SK-MEL-5 (cell line): ENCODE results near the gene GHRHR. TPM values are rescaled to one million over a fixed set of nuclear protein-coding genes. Genes with fewer than 3 reads are reported as not detected.
A peak's percentile ranks its signal among the peaks of the same experiment; 100 is the strongest.

Source experiments
- DNase-seq: peaks from one replicate; pipeline ENCODE4 v3.0.0-alpha.2; 2016; ENCODE audit warnings: low read depth, low spot score
- in situ Hi-C: cut with HindIII; loops from 2 replicates; pipeline ENCODE4 v1.10.0; 2016; ENCODE audit warnings: low sequenced_read_pairs, high pct_unique_total_duplicates, low pct_unique_long_range_greater_than_20kb
- polyA plus RNA-seq, 2 experiments: library from polyadenylated mRNA; depleted of rRNA; stranded (reverse); fragments of >200 nt; gene quantifications; 2 replicates each; pipeline ENCODE4 v1.2.3, GENCODE V29; 2015
- total RNA-seq: library from RNA; depleted of rRNA; stranded (reverse); fragments of >200 nt; shearing (Covaris generic); gene quantifications from 2 replicates; pipeline ENCODE4 v1.2.3, GENCODE V29; 2014; rRNA removed

Gene GHRHR
- not detected in 2 replicates for total RNA-seq
- polyA plus RNA-seq (2015; cell fraction: cytosol; rRNA removed): not detected in 2 replicates
- polyA plus RNA-seq (2015; cell fraction: nucleus; rRNA removed): not detected in 2 replicates

- in situ Hi-C loops: no loop called here
- DNase-seq: no peak
Observed at GRCh38 chr7:30963842-30964241, at the start of gene GHRHR. Gene GHRHR, plus strand, starts transcription at chr7:30963953. Its CDS starts 116 bp downstream, at chr7:30964069.

GRCh38 chr7:30914596-30914995 lies 49.2 kb upstream of the GHRHR start:
- in situ Hi-C loops: no loop called here
- DNase-seq: no peak

- in situ Hi-C loops: no loop called here
- no peak for DNase-seq
Observed at GRCh38 chr7:30915005-30915601, 48.6 kb upstream of the GHRHR start.

DNA sequence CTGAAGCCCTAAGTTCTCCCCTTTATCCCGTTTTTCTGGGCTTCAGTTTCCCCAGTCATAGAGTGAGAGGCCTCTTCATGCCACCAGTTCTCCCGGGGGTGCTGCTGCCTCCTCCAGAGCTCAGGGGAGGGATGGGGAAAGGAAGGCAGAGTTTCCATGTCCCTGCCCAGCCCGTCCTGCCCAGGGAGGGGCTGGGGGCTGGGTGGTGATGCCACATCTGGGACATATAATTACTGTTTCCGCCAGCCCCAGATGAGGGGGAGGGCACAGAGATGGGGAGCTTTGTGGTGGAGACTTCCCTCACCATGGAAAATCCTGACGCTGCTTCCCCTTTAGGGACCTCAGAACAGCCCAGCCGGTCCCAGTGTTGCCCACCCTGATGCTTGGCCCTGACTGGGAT lies 48.0 kb upstream of the GHRHR start:
- no peak for DNase-seq

DNA sequence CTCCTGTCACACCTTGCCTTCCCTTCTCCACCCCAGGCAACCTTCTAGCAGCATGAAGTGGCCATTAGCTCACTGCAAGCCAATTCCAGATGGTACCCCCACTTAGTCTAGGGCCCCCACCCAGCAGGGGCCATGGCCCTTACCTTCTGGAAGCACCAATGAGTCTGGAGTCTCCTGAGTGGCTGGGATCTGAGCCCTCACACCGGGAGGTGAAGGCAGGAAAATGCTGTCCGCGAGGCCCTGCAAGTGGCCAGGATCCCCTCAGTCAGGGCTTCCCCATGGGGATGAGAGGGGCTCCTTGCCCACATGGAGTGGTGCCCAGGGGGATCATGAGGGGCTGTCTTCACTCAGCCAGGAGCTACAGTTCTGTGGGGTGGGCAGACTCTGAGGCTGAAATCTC lies 47.5 kb upstream of the GHRHR start:
- in situ Hi-C loops: no loop called here
- DNase-seq: no peak

More for the DNA sequence above, 48.0 kb upstream of the GHRHR start:
- in situ Hi-C loops: no loop called here

DNA sequence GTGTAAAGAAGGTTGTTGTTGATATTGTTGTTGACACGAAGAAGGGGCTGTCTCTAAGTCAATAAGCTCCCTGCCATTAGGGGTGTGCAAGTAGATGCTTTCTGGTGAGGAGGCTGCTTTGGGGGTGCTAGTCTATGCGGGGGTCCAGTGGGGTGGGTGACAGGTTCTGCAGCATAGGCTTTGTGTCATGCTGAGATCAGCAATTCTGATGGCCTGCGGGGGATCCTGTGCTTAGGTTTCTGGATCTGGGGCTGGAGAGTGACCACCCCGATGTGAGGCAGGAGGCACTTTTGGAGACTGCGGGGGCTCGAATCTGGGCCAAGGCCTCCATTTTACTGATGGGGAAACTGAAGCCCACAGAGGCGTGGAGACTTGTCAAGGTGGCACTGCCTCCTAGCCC lies 47.0 kb upstream of the GHRHR start:
- DNase-seq: no peak
- in situ Hi-C loops: no loop called here

GRCh38 chr7:30917216-30917893 lies 46.4 kb upstream of the GHRHR start:
- in situ Hi-C loops: no loop called here
- DNase-seq: peak; percentile 22

DNA sequence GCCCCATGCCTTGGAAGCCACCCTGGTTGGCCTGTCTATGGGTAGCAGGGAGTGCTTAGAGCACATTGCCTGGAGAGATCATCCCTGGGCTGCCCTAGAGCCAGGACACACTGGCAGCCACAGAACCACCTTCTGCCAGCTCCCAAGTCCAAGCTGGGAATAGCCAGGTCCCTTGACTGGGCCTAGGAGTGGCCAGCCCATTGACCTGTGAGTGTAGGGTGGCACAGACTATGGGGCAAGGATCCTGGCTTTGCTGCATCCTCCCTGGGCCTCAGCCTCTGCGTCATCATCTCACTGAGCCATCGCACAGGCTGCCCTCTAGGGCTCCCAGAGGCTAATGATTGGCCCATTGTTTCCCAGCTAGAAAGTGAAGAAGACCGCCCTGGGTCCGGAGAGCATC lies 45.1 kb upstream of the GHRHR start:
- in situ Hi-C loops: no loop called here
- DNase-seq: no peak

DNA sequence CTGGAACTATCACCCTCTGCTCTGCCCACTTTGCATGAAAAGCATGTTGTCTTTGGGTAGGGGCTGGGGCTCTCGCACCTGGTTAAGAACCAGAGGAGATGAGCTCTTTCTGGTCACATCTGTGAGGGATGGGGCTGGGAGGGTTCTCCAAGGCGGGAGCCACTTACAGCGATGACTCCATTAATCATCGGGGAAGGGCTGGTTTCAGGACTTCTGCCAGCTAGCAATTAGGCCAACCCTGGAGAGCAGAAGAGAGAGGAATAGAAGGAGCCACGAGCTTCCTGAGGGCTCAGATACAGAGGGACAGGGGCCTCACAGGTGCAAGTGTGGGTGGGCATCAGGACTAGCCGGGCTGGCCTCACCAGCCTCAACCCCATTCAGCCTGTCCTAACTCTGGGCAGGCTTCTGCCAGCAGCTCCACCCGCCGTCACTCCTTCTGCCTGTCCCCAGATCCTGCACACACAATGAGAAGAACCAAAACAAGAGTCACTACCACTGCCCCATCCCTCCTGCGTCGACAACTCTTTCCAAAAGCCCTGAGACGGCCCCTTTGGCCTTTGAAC lies 43.7 kb upstream of the GHRHR start:
- in situ Hi-C loops: no loop called here
- DNase-seq: no peak

- in situ Hi-C loops: no loop called here
- DNase-seq: no peak
Observed at GRCh38 chr7:30920584-30921539, 42.9 kb upstream of the GHRHR start.

- in situ Hi-C loops: no loop called here
- no peak for DNase-seq
Observed at GRCh38 chr7:30921540-30922401, 42.0 kb upstream of the GHRHR start.

DNA sequence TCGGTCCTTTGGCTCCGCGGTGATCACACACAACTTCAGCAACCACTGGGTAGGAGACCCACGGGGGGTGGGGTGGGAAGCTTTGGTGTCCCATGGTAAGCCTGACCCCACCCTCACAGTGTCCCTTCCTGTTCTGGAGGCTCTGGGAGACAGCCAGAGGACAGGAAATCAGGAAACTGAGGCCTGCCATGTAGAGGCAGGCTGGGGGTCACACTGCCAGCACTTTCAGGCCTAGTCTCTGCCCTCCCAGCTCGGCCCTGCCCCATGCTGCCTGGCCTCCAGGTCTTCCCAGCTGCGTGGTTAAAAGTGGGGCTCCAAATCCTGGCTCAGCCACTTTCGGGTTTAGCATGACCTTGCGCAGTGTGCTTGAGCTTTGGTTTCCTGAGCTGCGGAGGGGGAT lies 41.2 kb upstream of the GHRHR start:
- no peak for DNase-seq

DNA sequence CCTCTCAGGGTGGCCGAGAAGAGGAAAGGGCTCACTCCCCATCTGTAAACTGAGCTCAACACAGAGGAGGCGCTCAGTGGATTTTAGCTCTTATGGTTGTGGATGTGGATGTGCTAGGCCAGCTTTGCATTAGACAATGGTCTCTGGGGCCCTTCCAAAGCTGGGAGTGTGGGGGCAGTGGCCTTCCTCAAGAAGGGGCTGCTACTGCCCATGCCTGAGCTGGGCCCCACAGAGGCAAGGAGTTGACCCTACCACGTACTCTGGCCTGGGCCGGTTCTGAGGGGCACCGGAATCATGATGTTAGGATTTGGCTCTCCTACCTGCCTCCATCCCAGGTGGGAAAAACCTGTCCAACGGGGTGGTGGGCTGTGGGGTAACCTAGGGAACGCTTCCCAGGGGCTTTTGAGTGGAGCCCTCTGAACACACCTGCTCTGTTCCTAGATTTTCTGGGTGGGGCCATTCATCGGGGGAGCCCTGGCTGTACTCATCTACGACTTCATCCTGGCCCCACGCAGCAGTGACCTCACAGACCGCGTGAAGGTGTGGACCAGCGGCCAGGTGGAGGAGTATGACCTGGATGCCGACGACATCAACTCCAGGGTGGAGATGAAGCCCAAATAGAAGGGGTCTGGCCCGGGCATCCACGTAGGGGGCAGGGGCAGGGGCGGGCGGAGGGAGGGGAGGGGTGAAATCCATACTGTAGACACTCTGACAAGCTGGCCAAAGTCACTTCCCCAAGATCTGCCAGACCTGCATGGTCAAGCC lies 40.6 kb upstream of the GHRHR start:
- in situ Hi-C loops: no loop called here
- no peak for DNase-seq

More for the DNA sequence above, 41.2 kb upstream of the GHRHR start:
- in situ Hi-C loops: no loop called here

GRCh38 chr7:30923774-30924413 lies 39.9 kb upstream of the GHRHR start:
- no peak for DNase-seq
- in situ Hi-C loops: no loop called here

DNA sequence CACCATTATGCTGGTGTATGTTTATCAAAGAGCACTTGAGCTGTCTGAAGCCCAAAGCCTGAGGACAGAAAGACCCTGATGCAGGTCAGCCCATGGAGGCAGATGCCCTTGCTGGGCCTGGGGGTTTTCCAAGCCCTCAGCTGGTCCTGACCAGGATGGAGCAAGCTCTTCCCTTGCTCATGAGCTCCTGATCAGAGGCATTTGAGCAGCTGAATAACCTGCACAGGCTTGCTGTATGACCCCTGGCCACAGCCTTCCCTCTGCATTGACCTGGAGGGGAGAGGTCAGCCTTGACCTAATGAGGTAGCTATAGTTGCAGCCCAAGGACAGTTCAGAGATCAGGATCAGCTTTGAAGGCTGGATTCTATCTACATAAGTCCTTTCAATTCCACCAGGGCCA lies 39.1 kb upstream of the GHRHR start:
- in situ Hi-C loops: no loop called here
- no peak for DNase-seq

DNA sequence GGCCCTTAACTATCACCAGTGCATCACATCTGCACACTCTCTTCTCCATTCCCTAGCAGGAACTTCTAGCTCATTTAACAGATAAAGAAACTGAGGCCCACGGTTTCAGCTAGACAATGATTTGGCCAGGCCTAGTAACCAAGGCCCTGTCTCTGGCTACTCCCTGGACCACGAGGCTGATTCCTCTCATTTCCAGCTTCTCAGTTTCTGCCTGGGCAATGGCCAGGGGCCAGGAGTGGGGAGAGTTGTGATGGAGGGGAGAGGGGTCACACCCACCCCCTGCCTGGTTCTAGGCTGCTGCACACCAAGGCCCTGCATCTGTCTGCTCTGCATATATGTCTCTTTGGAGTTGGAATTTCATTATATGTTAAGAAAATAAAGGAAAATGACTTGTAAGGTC lies 38.6 kb upstream of the GHRHR start:
- in situ Hi-C loops: no loop called here
- no peak for DNase-seq
